Fibroblast of skin of right biceps (primary cell): ENCODE measurements around the gene SUPT3H.

Experiments used
- DNase-seq: peaks from one replicate; pipeline ENCODE4 v3.0.0-alpha.2; 2013

Gene SUPT3H

DNA sequence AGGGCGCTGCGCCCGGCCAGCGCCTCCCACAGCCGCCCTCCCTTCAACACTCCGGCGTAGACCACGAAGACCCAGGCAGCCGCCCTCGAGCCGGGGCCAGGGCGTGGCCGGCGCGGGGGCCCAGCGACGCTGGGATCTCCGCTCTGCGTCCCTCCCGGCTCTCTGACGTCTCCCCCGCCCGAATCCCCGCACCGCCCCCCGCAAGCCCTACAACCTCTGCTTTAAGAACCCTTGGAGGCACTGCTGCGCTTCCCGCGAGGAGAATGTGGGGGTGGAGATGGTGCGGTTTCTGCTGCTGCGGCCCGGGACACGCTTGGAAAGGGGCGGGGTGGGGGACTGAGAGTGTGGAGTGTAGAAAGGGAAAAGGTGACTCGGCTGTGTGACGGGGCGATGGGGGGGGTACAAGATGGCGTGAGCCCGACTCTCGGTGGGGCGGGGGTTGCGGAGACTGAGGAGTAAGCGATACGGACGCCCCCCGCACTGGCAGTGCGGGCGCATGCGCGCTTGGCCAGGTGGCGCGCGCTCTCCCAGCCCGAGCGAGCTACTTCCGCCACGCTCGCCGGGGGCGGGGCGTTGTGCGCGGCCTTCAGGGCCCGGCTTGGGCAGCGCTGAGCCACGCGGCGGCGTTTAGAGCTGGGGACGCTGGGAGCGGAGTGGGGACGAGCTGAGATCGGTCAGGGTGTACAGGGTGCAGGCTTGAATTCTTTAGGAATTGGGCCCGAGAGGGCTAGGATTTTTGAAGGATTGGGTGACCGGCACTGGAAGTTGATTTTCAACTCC lies at the start of gene SUPT3H:
TSS of gene SUPT3H (minus strand) at position 381 of the 780 bp plus-strand sequence.
- peak; percentile 96 for DNase-seq

DNA sequence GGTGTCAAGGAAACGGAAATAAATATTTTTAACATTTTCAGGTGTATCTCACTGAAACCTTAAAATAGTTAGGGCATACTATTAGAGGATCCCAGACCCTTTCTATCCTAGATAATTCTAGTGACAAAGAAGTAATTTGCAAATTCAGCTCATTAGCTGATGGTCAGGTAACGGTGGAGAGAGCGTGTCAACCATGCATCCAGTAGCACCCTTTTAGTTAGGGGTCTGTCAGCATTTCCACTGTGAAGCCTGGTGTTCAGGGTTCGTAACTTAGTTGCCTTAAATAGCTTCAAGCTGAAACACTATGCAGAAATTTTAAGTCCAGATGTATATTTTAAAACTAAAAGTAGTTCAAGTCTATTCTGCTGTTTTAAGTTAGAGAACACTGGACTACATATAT lies 48.5 kb upstream of the SUPT3H start:
- no peak for DNase-seq

DNA sequence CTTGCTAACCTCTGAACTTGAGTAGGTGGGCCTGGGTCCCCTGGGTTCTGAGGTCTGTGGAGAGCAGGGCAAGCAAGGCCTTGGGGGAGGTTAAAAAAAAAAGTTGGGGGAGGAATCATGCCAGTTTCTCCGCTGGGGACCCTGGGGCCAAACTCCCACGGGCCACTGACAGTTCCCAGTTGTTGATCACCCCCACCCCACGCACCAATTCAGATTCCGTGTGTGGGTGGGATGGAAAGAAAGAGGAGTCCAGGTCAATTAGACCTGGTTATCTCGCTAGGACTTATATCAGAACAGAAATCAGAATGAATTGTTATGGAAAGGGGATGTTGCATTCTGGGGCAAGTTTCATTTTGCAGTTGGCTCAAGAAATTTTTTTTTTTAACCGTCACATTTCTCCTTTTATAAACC lies 46.7 kb upstream of the SUPT3H start:
- no peak for DNase-seq

DNA sequence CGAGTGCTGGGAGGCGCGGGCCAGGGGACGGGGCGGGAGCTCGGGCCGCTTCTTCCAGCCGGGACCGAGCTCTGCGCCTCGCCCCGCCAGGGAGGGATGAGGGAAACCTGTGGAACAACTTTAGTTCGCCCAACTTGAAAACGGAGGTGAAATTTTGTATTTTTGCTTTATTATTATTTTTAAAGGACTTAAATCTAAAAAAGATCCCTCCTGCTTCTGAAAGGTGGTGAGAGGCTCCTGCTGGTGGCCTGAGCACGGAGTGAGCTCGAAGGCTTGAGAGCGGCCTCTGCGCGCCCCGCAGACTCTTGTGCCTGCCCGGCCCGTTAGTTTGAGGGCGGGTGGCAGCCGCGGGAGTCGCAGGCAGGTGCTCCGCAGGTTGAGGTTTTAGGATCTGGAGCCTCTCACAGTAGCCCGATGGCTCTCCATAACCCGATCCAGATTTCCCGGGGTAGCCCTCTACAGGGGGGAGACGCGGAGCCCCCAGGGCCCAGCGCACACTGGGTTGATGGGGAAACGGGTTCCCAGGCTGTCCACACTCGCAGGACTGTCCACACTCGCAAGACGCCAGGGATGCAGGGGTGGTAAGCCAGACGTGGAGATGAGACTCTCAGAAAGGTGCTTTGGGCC lies 46.2 kb upstream of the SUPT3H start:
- peak; percentile 39 for DNase-seq

DNA sequence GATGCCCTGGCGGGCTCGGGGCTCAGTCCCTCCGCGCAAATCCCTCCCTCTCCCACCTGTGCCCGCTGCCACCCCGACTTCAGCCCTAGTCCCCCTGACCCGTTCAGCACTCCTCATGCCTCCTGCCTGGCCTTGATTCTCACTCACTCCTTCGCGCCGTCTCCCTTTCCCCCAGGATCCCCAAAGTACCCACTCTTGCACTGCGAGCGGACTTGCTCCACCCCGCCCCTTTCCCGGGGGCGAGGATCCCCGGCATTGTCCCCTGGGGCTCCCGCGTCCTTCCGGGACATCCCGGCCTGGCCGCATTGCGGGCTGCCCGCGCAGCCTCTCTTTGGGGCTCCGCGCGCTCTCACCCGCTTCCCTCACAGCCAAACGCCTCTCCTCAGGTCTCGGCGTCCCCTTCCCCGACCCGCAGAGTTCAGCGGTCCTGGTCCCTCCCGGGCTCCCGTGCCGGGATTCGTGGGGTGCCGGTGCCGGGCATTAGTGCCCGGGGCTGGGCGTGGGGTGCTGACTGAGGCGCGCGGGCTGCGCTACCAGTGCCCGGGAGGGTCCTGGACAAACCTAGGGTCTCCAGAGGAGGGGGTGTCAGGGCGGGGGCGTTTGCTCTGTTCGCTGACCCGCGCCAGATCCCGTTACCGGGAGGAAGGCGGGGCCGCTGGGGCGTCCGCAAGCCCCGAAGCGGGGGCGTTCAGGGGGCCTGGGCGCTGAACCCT lies 45.5 kb upstream of the SUPT3H start:
- DNase-seq: peak; percentile 45

DNA sequence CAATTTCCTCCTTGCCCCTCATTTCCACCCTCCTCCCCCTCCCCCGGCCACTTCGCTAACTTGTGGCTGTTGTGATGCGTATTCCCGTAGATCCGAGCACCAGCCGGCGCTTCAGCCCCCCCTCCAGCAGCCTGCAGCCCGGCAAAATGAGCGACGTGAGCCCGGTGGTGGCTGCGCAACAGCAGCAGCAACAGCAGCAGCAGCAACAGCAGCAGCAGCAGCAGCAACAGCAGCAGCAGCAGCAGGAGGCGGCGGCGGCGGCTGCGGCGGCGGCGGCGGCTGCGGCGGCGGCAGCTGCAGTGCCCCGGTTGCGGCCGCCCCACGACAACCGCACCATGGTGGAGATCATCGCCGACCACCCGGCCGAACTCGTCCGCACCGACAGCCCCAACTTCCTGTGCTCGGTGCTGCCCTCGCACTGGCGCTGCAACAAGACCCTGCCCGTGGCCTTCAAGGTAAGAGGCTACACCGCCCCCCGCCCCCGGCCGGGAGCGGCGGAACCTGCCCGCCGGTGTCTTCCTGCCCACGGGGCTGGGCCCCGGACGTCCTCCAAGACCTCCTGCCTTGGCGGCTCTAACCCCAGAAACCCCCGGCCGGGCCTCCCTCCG lies 44.9 kb upstream of the SUPT3H start:
- peak; percentile 75 for DNase-seq

DNA sequence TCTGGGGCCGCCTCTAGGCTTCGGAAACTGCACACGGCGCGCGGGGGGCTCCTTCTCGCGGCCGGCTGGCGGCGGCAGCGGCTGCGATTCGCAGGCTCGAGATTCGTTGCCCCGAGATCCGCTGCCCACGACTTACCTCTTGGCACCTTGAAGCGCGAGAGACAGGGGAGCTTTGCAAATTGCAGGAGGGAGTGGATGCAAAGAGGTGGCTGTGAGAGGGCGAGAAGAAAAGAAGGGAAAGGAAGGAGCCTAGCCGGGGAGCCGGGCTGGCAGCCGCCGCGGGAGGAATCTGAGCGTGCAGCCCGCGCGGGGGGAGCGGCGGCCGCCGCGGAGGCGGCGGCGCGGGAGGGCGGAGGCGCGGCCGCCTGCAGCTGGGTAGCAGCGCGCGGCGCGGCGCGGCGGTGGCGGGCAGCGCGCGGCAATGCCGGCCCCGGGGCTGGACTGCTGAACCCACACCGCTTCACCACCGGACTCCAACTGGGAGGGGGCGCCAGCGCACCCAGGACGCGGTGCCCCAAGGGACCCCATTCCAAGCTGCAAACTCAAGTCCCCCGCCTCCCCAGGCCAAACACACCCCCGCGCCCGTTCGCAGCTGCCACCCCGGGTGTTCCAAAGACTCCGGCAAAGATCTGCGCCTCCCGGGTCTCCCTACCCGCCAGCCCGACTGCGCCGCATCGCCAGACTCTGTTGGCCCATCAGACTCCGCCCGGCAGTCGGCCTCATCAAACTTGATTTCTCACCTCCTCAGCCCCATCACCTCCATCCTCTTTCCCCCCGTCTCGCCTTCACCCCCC lies 44.2 kb upstream of the SUPT3H start:
- DNase-seq: peak; percentile 83

DNA sequence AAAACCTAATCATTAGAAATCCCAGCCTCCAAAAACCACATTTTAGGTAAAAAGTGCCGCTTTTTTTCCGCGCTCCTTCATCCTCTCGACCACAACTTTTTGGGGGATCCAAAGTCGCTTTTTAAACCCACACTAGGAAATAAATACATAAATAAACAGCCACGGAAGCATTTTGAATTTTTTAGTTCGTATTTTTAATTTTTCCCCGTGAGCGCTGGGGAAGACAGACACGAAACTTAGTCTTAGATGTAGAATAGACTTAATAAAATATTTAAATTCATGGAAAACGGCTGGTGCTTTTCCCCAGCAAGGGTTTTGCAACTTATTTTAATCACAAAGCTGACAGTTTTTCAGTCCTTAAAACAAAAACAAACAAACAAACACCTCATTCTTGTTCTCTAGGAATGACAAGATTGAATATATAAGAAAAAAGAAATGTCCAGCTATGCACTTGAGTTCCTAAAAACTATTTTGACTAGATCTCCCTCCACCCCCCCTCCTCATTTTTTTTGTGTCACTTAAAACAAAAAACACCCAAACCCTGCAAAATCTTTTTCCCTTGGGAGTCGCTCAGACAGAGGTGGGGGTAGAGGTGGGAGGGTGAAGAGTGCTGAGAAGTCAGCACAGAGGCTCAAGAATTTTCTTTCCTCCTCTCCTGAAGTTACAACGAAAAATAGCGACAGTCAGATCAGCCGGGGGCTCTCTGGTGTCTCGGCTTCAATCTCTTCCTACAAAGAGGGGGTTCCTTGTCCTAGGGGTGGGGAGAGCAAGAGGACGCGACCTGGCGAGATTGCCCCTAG lies 43.4 kb upstream of the SUPT3H start:
- DNase-seq: peak; percentile 46

DNA sequence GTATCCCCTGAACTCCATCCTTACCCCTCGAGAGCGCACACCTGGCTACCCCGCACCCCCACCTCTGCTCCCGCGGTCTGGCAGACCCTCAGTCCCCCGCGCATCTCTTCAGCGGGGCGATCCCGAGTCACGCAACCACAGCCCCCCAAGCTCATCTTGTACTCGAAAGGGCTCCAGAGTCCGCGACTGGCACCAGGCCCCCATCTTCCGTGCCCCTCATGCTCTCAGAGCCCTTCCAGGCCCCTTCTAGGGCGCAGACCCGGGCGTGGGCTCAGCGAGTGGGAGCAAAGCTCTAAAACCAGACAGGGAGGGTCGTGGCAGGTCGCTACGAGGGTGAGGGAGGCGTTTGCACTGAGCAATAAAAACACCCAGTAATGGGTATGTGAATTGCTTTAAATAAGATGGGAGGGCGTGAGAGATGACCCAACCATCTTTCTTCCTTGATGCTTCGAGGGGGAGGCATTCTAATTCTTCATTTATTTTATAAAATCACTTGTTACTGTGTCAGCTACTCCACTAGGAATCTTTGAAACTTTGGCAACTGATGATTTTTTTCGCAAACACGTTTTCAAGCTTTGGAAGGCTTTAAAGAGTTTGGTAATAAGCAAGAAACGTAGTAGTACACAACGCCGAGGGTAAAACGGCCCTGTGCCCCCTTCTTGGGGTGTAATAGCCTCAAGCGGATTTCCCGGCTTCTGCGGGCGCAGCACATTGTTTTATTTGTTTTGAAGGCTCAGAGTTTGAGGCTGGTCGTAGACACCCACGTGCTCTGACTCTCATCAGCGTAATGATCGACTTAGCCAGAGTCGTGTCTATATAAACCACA lies 42.6 kb upstream of the SUPT3H start:
- peak; percentile 78 for DNase-seq

DNA sequence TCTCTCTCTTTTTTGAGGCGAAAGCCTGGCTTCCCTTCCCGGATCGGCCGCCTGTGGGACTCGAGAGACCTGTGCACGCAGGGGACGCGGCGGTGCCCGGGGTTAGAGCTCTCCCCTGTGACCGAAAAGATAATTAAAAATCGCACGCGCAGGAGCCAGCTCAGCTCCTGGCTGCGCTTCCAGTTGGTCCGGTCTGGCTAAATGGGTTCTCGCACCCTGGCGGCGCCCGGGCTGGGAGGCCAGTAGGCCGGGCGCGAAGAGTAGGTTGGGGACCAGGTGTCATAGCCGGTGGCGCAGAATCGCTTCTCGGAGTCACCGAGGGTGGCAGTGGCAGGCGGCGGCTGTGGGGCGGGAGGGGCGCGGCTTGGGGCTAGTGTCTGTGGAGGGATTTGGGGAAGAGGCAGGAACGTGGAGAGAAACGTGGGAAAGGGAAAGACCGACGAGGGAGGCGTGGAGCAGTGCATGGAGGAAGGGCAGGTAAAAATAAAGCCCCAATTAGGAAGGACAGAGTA lies 41.9 kb upstream of the SUPT3H start:
- peak; percentile 63 for DNase-seq

DNA sequence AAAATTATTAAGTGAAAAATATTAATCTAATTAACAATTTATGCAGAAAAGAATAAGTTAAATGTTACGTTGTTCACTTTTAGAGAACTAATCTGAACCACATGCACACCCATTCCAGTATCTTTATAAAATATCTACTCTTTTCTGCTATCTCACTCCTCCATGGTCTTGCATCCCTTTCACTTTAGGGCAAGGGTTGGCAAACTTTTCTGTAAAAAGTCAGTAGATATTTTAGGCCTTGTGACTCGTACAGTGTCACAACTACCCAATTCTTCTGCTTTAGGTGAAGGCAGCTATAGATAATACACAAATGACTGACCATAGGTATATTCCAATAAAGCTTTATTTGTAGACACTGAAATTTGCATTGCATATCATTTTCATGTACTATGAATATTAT lies 39.7 kb upstream of the SUPT3H start:
- DNase-seq: no peak

DNA sequence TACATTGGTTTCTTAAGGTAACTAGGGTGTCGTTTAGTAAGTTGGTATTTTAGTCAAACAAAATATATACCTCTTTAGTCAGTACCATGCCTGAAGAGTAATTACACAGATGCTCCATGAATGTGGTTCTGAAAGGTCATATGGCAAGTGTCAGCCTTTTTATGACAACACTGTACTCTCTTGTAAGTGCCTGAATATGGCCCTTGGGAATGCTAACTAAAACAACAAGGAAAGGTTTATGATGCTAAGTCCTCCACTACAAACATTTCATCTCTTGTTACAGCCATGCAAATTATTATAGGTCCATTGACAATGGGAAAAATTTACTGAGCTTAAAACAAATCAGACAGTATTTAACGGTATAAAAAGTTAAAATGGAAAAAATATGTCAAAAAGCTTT lies 39.0 kb upstream of the SUPT3H start:
- DNase-seq: peak; percentile 27

DNA sequence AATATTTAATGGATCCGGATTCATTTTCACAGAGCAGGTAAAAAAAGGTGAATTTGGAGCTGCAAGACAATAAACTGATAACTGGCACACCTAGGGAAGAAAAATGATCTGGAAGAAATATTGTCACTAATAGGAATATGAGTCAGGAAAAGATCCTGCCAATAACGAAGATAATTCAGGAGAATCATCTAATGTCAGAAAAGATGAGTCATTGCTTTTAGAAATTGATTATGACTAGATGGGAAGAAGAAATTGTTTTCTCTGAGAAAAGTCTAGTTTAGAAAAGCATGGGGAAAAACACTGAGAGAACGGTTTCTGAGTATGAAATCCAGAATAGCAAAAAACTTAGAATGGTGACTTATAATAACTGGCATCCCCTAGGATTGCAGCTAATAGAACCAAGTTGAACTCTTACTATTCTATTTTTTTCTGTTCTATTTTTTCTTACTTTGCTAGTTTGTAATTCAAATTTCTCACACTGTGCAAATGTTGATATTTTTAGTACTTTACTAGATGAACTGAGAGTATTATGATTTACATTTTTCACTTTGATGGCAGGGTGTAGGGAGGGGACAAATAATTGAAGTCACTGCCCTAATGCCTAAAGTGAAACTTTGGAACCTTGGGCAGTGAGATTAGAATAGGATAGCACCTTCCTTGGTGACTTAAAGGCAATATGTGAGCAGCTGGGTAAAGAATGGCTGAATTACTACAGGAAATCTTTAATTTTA lies 38.2 kb upstream of the SUPT3H start:
- no peak for DNase-seq

DNA sequence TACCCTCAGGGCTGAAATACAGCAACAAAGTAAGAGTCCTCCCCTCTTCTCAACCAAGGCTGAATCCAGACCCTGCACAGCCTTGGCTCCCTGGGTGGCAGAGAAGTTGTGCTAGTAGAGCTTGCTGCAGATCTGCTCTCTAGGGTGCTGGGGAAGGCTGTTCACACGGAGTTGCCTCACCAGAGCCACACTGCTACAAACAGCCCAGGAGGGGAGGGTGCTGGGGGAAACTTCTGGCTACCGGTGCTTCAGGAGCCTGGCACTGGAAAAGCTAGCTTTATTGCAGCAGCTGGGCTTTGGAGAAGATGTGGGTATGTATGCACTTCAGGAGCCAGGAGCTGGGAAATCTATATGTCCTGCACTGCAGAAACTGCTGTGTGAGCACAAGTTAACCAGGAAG lies 37.6 kb upstream of the SUPT3H start:
- no peak for DNase-seq

DNA sequence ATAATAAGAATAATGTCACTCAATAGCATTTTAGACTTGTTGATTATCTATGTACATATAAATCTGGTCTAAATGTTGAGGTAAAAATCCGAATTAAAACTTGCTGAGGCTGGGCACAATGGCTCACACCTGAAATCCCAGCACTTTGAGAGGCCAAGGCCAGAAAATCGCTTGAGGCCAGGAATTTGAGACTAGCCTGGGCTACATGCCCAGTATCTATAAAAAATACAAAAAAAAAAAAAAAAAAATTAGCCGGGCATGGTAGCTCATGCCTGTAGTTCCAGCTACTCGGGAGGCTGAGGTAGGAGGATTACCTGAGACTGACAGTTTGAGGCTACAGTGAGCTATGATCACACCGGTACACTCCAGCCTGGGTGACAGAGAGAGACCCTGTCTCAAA lies 34.2 kb upstream of the SUPT3H start:
- no peak for DNase-seq

DNA sequence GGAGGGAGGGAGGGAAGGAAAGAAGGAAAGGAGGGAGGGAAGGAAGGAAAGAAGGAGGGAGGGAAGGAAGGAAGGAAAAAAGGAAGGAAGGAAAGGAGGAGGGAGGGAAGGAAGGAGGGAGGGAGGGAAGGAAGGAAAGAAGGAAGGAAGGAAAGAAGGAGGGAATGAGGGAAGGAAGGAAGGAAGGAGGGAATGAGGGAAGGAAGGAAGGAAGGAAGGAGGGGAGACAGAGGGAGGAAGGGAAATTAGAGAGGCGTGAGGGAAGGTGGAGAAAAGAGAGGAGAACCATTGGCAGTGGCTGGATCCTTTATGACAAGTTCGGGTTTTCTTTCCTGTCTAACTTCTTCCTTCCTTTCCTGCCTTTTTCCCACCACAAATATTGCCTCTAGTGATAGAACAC lies 22.3 kb upstream of the SUPT3H start:
- no peak for DNase-seq

DNA sequence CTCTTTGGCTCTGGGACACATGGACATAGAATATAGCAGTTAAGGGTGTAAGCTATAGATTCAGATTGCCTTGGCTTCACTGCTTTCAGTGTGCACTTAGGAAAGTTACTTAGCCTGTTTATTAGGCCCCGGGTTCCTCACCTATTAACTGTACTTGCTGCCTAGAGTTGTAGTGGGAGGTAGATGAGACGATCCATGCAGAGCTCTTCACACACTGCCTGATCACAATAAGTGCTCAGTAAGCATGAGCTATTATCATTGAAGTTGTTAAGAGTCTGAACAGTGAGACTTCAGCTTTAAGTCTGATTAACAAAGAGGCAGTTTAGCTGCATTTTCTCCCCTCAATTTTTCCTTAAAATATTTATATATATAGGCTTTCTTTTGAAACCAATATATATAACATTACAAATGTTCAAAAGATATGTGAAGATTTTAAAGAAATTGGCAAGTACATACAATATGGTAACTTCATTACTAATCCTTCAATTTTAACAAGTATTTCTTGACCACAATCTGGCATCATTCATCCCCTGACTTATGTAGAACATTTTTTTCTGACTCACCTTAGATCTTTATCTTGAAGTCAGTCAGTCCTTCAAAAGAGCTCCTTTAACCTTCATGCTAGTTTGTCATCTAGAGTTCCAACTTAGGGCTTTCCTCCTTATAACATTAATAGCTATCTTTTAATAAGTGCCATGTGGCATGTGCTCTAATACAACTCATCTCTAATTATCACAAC lies 20.5 kb upstream of the SUPT3H start:
- DNase-seq: peak; percentile 38

DNA sequence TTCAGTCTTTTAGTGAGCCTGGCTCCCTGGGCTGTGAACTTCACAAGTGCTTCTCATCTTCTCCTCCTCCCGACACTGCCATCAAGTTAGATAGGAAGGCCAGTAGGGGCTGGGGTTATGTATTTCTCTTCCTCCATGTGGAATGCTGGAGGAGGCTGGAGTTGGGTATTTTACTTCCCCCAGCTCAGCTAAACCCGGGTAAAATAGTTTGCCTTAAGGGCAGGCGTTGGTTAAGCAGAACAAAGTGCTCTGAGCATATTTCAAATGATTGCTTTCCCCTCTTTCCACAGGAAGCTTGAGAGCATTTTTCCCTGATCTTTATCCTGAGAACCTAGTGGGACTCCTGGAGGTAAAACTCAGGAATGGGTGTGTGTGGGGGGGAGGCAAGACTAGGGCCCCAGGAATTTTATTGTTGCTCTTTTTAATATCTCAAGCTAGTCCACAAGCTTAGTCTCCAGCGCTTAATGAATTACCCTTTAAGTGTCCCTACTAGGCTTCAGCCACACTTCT lies 16.9 kb upstream of the SUPT3H start:
- no peak for DNase-seq

DNA sequence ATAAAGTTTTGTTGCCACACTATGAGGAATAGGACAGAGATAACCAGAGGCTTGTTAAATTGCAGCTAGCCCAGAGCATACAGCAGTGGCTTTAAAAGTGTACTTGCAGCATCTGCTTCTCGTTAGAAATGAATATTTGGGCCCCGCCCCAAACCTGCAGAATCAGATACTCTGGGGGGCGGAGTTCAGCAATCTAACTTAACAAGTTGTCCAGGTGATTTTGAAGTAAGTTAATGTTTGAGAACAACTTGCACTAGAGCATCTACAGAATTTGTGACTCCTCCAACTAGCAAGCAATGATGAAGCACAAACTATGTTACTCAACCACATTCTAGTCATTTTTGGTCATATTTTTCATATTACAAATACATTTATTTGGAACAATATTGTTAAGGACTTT lies 10.6 kb upstream of the SUPT3H start:
- DNase-seq: peak; percentile 59
